ENCODE measurements around the gene AGR3.

The AGR3 gene

GRCh38 chr7:16921151-16921550 is 39.4 kb upstream of the AGR3 start:
- TF ChIP-seq REST (IDR thresholded peaks at IDR 0.05; ENCODE audit: low read depth) (no peak), EP300 (IDR thresholded peaks at IDR 0.05; ENCODE audit: borderline replicate concordance) (no peak), YY1 (IDR thresholded peaks at IDR 0.05; ENCODE audit: low read depth) (no peak), CEBPB (IDR thresholded peaks at IDR 0.05) (no peak), TEAD4 (IDR thresholded peaks at IDR 0.05) (no peak), FOXM1 (IDR thresholded peaks at IDR 0.05; ENCODE audit: borderline replicate concordance, low read depth) (no peak), TAF1 (IDR thresholded peaks at IDR 0.05; ENCODE audit: low read depth) (no peak), CREB1 (IDR thresholded peaks at IDR 0.05; ENCODE audit: low read depth) (no peak), EGR1 (IDR thresholded peaks at IDR 0.05) (no peak), MAX (IDR thresholded peaks at IDR 0.05) (no peak)

GRCh38 chr7:16919440-16919839 is 37.7 kb upstream of the AGR3 start:
- TF ChIP-seq ZBTB7A (IDR thresholded peaks at IDR 0.05; ENCODE audit: low read depth) (no peak), EP300 (IDR thresholded peaks at IDR 0.05; ENCODE audit: borderline replicate concordance) (no peak), CREB1 (IDR thresholded peaks at IDR 0.05; ENCODE audit: low read depth) (no peak), REST (IDR thresholded peaks at IDR 0.05; ENCODE audit: low read depth) (no peak), YY1 (IDR thresholded peaks at IDR 0.05; ENCODE audit: low read depth) (no peak), FOXM1 (IDR thresholded peaks at IDR 0.05; ENCODE audit: borderline replicate concordance, low read depth) (no peak), NFIC (IDR thresholded peaks at IDR 0.05) (no peak), TCF12 (IDR thresholded peaks at IDR 0.05; ENCODE audit: low read depth) (no peak), EGR1 (IDR thresholded peaks at IDR 0.05) (no peak), RAD21 (IDR thresholded peaks at IDR 0.05; ENCODE audit: low read depth) (no peak), USF1 (IDR thresholded peaks at IDR 0.05) (no peak), MAX (IDR thresholded peaks at IDR 0.05) (no peak), TAF1 (IDR thresholded peaks at IDR 0.05; ENCODE audit: low read depth) (no peak), CEBPB (IDR thresholded peaks at IDR 0.05) (no peak), TEAD4 (IDR thresholded peaks at IDR 0.05) (no peak)

GRCh38 chr7:16918288-16918895 is 36.6 kb upstream of the AGR3 start:
- TF ChIP-seq CEBPB (IDR thresholded peaks at IDR 0.05) (no peak), TEAD4 (IDR thresholded peaks at IDR 0.05) (no peak), TCF12 (IDR thresholded peaks at IDR 0.05; ENCODE audit: low read depth) (no peak), EP300 (IDR thresholded peaks at IDR 0.05; ENCODE audit: borderline replicate concordance) (no peak), USF1 (IDR thresholded peaks at IDR 0.05) (no peak), TAF1 (IDR thresholded peaks at IDR 0.05; ENCODE audit: low read depth) (no peak), RAD21 (IDR thresholded peaks at IDR 0.05; ENCODE audit: low read depth) (peak; percentile 80), ZBTB7A (IDR thresholded peaks at IDR 0.05; ENCODE audit: low read depth) (no peak)

- TF ChIP-seq TCF12 (IDR thresholded peaks at IDR 0.05; ENCODE audit: low read depth), result no peak
- TF ChIP-seq FOXM1 (IDR thresholded peaks at IDR 0.05; ENCODE audit: borderline replicate concordance, low read depth), result no peak
- no peak for TF ChIP-seq TEAD4 (IDR thresholded peaks at IDR 0.05)
- no peak for TF ChIP-seq EP300 (IDR thresholded peaks at IDR 0.05; ENCODE audit: borderline replicate concordance)
- TF ChIP-seq EGR1 (IDR thresholded peaks at IDR 0.05), result no peak
- TF ChIP-seq MAX (IDR thresholded peaks at IDR 0.05), result no peak
- no peak for TF ChIP-seq TAF1 (IDR thresholded peaks at IDR 0.05; ENCODE audit: low read depth)
- TF ChIP-seq ZBTB7A (IDR thresholded peaks at IDR 0.05; ENCODE audit: low read depth), result no peak
- no peak for TF ChIP-seq YY1 (IDR thresholded peaks at IDR 0.05; ENCODE audit: low read depth)
- TF ChIP-seq RAD21 (IDR thresholded peaks at IDR 0.05; ENCODE audit: low read depth), result no peak
- TF ChIP-seq REST (IDR thresholded peaks at IDR 0.05; ENCODE audit: low read depth), result no peak
- TF ChIP-seq CREB1 (IDR thresholded peaks at IDR 0.05; ENCODE audit: low read depth), result no peak
- TF ChIP-seq CEBPB (IDR thresholded peaks at IDR 0.05), result no peak
- no peak for TF ChIP-seq USF1 (IDR thresholded peaks at IDR 0.05)
- TF ChIP-seq NFIC (IDR thresholded peaks at IDR 0.05), result no peak
Observed at GRCh38 chr7:16916738-16917137, 35.0 kb upstream of the AGR3 start.

All from Ishikawa (cell line).